Panc1 (cell line): ENCODE results near the gene CRLF1. TPM values are rescaled to one million over a fixed set of nuclear protein-coding genes. Genes with fewer than 3 reads are reported as not detected.

Experiments
- ATAC-seq: fragments of 200-7000 bp; cut with Tn5 transposase; 2 replicates; pipeline ENCODE4 v1.9.1; 2020; ENCODE audit warnings: mild to moderate bottlenecking, moderate library complexity
- BruUV-seq: library from RNA; stranded (reverse); fragments of 400-500 nt; replicated peaks from 2 replicates; lab custom pipeline; 2021; lab: Mats Ljungman, UMichigan
- CTCF ChIA-PET: fragments of 300-600 bp; sonication (Branson Sonifier 250); formaldehyde crosslinking; loops from one replicate; lab custom pipeline; 2022; ENCODE audit warnings: antibody characterized with exemption; lab: Charles Lee
- POLR2A ChIA-PET: fragments of 300-600 bp; sonication (Branson Sonifier 250); formaldehyde crosslinking; loops from one replicate; lab custom pipeline; 2022; ENCODE audit warnings: antibody characterized with exemption; lab: Charles Lee
- DNase-seq: peaks from one replicate; pipeline ENCODE4 v3.0.0-alpha.2; 2010; ENCODE audit warnings: low read depth, low spot score
- H3K27ac ChIP-seq: 2 replicates; pipeline ENCODE4 v1.5.1; 2011; ENCODE audit warnings: mild to moderate bottlenecking, low read length, inconsistent platforms
- H3K27me3 ChIP-seq: fragments of 200-500 bp; sonication (Bioruptor generic); 2 replicates; pipeline ENCODE4 v1.6.0; 2014; ENCODE audit warnings: low read length, inconsistent platforms; ENCODE audit not compliant: control insufficient read depth, insufficient read depth
- H3K36me3 ChIP-seq: fragments of 200-500 bp; sonication (Bioruptor generic); 2 replicates; pipeline ENCODE4 v1.5.1; 2014; ENCODE audit warnings: inconsistent platforms, mild to moderate bottlenecking, low read length, moderate library complexity; ENCODE audit not compliant: control insufficient read depth, insufficient read depth
- H3K4me1 ChIP-seq: 2 replicates; pipeline ENCODE4 v1.5.1; 2011; ENCODE audit warnings: inconsistent platforms, mild to moderate bottlenecking, low read length, moderate library complexity; ENCODE audit not compliant: control insufficient read depth, insufficient read depth
- H3K4me3 ChIP-seq, 2 experiments: 2 replicates each; pipeline ENCODE4 v1.5.1; 2011 to 2012; ENCODE audit warnings: low read depth in 2 of 2, low read length in 2 of 2, mild to moderate bottlenecking in 2 of 2, inconsistent platforms in 1 of 2, moderate library complexity in 1 of 2
- H3K9me3 ChIP-seq: fragments of 200-500 bp; sonication (Bioruptor generic); 2 replicates; pipeline ENCODE4 v1.5.1; 2014; ENCODE audit warnings: low read depth, mild to moderate bottlenecking, inconsistent platforms, low read length, moderate library complexity; ENCODE audit not compliant: control insufficient read depth, insufficient read depth
- POLR2AphosphoS5 ChIP-seq: IDR thresholded peaks from 2 replicates; pipeline ENCODE4 v1.6.1; 2012; ENCODE audit warnings: mild to moderate bottlenecking, low read depth, low read length, moderate library complexity
- REST ChIP-seq, 2 experiments: IDR thresholded peaks; 2 replicates each; pipeline ENCODE4 v1.6.1; 2011 to 2012; ENCODE audit warnings: low read depth in 2 of 2, control low read depth in 1 of 2, low read length in 1 of 2, mild to moderate bottlenecking in 1 of 2, moderate library complexity in 1 of 2; ENCODE audit not compliant: insufficient read depth in 1 of 2
- SIN3A ChIP-seq: IDR thresholded peaks from 2 replicates; pipeline ENCODE4 v1.6.1; 2012; ENCODE audit warnings: low read depth, mild to moderate bottlenecking, low read length, moderate library complexity, borderline replicate concordance; ENCODE audit not compliant: insufficient read depth
- TCF7L2 ChIP-seq: IDR thresholded peaks from 2 replicates; pipeline ENCODE4 v1.6.1; 2011; ENCODE audit warnings: mild to moderate bottlenecking, low read depth, low read length, inconsistent platforms
- in situ Hi-C: cut with HindIII; loops from 2 replicates; pipeline ENCODE4 v1.10.0; 2016; ENCODE audit warnings: low sequenced_read_pairs, low pct_unique_long_range_greater_than_20kb
- intact Hi-C: fragments of 100-400 bp; cut with micrococcal nuclease; formaldehyde crosslinking; loops from one replicate; pipeline ENCODE4 v1.10.0; 2022; ENCODE audit not compliant: unreplicated experiment
- total RNA-seq: library from RNA; stranded (reverse); gene quantifications from one replicate; pipeline ENCODE4 v1.2.1, GENCODE V29; 2021; ENCODE audit not compliant: unreplicated experiment
- TF ChIP-seq, protein P1 (sequence below): fragments of 450-650 bp; IDR thresholded peaks from 2 replicates; pipeline ENCODE4 v1.5.1; 2017; ENCODE audit warnings: mild to moderate bottlenecking

CRLF1 gene
- total RNA-seq, 1 experiment from 2014 or later: 3.5 TPM

DNA sequence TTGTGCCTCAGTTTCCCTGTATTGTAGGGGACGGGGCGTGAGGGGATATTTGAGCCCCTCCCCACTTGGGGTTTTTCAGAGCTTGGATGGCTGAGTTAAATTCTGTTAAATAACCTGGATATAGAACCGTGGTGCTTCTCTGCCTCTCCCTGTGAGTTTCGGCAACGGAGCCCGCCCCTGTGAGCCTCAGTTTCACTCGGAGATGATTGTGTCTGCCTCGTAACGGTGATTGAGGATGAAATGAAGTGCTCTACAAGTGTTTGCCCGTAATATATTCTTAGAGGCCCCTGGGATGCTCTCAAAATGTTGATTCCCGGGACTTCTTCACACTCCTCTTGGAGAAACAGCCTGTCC, 48.4 kb downstream of the CRLF1 start:
- TF ChIP-seq, protein P1, sequence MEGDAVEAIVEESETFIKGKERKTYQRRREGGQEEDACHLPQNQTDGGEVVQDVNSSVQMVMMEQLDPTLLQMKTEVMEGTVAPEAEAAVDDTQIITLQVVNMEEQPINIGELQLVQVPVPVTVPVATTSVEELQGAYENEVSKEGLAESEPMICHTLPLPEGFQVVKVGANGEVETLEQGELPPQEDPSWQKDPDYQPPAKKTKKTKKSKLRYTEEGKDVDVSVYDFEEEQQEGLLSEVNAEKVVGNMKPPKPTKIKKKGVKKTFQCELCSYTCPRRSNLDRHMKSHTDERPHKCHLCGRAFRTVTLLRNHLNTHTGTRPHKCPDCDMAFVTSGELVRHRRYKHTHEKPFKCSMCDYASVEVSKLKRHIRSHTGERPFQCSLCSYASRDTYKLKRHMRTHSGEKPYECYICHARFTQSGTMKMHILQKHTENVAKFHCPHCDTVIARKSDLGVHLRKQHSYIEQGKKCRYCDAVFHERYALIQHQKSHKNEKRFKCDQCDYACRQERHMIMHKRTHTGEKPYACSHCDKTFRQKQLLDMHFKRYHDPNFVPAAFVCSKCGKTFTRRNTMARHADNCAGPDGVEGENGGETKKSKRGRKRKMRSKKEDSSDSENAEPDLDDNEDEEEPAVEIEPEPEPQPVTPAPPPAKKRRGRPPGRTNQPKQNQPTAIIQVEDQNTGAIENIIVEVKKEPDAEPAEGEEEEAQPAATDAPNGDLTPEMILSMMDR: no peak
- no peak for TF ChIP-seq TCF7L2
- TF ChIP-seq REST (IDR thresholded peaks at IDR 0.05; ENCODE audit: insufficient read depth in 1 of 2, low read depth in 2 of 2, low read length in 1 of 2): no peak
- no peak for TF ChIP-seq SIN3A
- TF ChIP-seq POLR2AphosphoS5: no peak
- ChIA-PET CTCF (interaction anchor here (0.6 to 0.7 kb wide), 2 partner anchors 214 to 450 kb away, joined by 4 to 5 read pairs; no protein-coding TSS in a partner anchor), POLR2A (interaction anchor here (0.6 kb wide), 2 partner anchors 15 to 224 kb away, joined by 3 to 4 read pairs; no protein-coding TSS in a partner anchor)
- peak overlapping the region; percentile 89 to 94 for H3K4me3 ChIP-seq
- no peaks in the 10 kb centered on the region for H3K9me3 ChIP-seq
- H3K27me3 ChIP-seq: no peaks in the 10 kb centered on the region
- no TSS peak for BruUV-seq
- intact Hi-C loops (no loop called here), in situ Hi-C loops (no loop called here)
- DNase-seq: no peak
- peak overlapping the region; percentile 96 for H3K27ac ChIP-seq
- no peak for ATAC-seq
- H3K4me1 ChIP-seq: 0 out of 2 replicates have a peak, but pooled peaks cover 5% of the 10 kb centered on the region
- H3K36me3 ChIP-seq: peaks cover 5% of the 10 kb centered on the region; the same call in 1 of the 2 replicates

DNA sequence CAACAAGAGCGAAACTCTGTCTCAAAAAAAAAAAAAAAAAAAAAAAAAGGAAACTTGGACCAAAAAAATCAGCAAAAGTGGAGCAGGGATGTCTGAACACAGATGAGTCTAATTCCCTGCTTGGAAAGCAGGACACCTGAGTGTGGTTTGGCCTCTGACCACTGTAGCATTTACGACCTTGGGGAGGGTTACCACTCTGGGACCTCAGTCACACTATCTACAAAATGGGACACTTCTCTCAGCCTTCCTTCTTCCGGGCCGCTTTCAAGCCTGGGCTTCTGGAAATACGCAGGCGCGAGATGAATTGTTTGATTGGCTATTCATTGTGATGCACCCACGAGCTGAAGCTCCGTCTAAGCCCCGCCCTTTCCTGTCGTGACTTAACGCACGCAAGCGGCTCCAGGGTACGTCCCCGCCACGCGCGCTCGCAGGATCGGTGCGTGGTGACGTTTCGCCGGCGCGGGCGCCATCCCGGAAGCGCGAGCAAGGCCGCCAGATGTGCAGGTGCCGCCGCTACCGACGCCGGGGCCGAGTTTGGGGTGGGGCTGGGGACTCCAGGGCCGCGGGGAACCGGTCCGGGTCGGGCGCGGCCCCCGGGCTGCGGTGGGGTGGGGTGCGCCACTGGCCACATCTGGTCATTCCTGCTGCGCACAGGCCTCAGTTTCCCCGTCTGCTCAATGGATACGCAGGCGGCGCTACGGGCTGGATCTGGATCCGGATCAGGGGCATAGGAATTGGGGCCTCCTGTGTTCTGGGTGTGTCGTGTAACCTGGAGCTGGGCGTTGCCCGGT, 49.0 kb downstream of the CRLF1 start, which contains the start of gene KXD1:
KXD1 (plus strand) TSS at position 460 of the 791 bp plus-strand sequence. CDS start 4,187 bp downstream, outside the sequence.
- in situ Hi-C loops: no loop called here
- DNase-seq (peak; percentile 87), ATAC-seq (peak; percentile 99)
- TF ChIP-seq SIN3A (peak; percentile 90; the same call in 1 of the 2 replicates), REST (IDR thresholded peaks at IDR 0.05; ENCODE audit: insufficient read depth in 1 of 2, low read depth in 2 of 2, low read length in 1 of 2) (no peak), POLR2AphosphoS5 (peak; percentile 82)
- H3K4me3 ChIP-seq: peak within 1 kb of the TSS; percentile 89 to 94
- no TSS peak for BruUV-seq
- no peaks in the 10 kb centered on the region for H3K9me3 ChIP-seq
- peaks cover 5% of the 10 kb centered on the region; the same call in 1 of the 2 replicates for H3K36me3 ChIP-seq
- CTCF ChIA-PET: no interaction called here
- POLR2A ChIA-PET: interaction anchor here (0.6 to 0.7 kb wide), 3 partner anchors 118 to 224 kb away, joined by 4 to 14 read pairs (median 6); no protein-coding TSS in a partner anchor
- peak within 1 kb of the TSS; percentile 96 for H3K27ac ChIP-seq
- no peaks in the 10 kb centered on the region for H3K27me3 ChIP-seq
- H3K4me1 ChIP-seq: 0 out of 2 replicates have a peak, but pooled peaks cover 5% of the 10 kb centered on the region
- intact Hi-C loops: no loop called here
